GM19023 (cell line): ENCODE data around the gene ARHGEF3.
"Not testable (repeated sequence)": the region's sequence is repeated elsewhere in the genome, so short reads cannot be mapped to it uniquely, and the experiment has no call there.

Experiments
- ATAC-seq: cut with Tn5 transposase; IDR thresholded peaks from one replicate; pipeline ENCODE4 v1.9.1; 2021; ENCODE audit warnings: mild to moderate bottlenecking, moderate library complexity; ENCODE audit not compliant: unreplicated experiment

Gene ARHGEF3

GRCh38 chr3:56739036-56739435, 62.7 kb downstream of the ARHGEF3 start:
- ATAC-seq: no peak

GRCh38 chr3:56737006-56737405, 64.7 kb downstream of the ARHGEF3 start:
- no peak for ATAC-seq

GRCh38 chr3:56732109-56732508, 69.6 kb downstream of the ARHGEF3 start:
- ATAC-seq: no peak

- ATAC-seq: peak; percentile 98
Observed at GRCh38 chr3:56725175-56725574, 76.6 kb downstream of the ARHGEF3 start.

GRCh38 chr3:56724676-56725075, 77.1 kb downstream of the ARHGEF3 start:
- peak; percentile 4 for ATAC-seq

- ATAC-seq: no peak
Observed at GRCh38 chr3:56720849-56721248, 80.9 kb downstream of the ARHGEF3 start.

GRCh38 chr3:56718809-56719208, 82.9 kb downstream of the ARHGEF3 start:
- ATAC-seq: not testable (repeated sequence)

GRCh38 chr3:56711344-56711743, 90.4 kb downstream of the ARHGEF3 start:
- ATAC-seq: no peak

GRCh38 chr3:56707412-56707811, 94.3 kb downstream of the ARHGEF3 start:
- ATAC-seq: not testable (repeated sequence)

- ATAC-seq: no peak
Observed at GRCh38 chr3:56706629-56707028, 95.1 kb downstream of the ARHGEF3 start.

- no peak for ATAC-seq
Observed at GRCh38 chr3:56704706-56705105, 97.0 kb downstream of the ARHGEF3 start.

- no peak for ATAC-seq
Observed at GRCh38 chr3:56702490-56703315, 99.0 kb downstream of the ARHGEF3 start.

- ATAC-seq: no peak
Observed at GRCh38 chr3:56700151-56700550, 101.6 kb downstream of the ARHGEF3 start.

GRCh38 chr3:56694867-56695683, 106.7 kb downstream of the ARHGEF3 start:
- ATAC-seq: no peak

- ATAC-seq: no peak
Observed at GRCh38 chr3:56693750-56694149, 108.0 kb downstream of the ARHGEF3 start.

- peak; percentile 81 for ATAC-seq
Observed at GRCh38 chr3:56692520-56693433, 109.0 kb downstream of the ARHGEF3 start.

- not testable (repeated sequence) for ATAC-seq
Observed at GRCh38 chr3:56692001-56692365, 109.8 kb downstream of the ARHGEF3 start.

- no peak for ATAC-seq
Observed at GRCh38 chr3:56691165-56692000, 110.4 kb downstream of the ARHGEF3 start.

GRCh38 chr3:56689303-56689702, 112.4 kb downstream of the ARHGEF3 start:
- no peak for ATAC-seq

- ATAC-seq: no peak
Observed at GRCh38 chr3:56688191-56688590, 113.6 kb downstream of the ARHGEF3 start.
